GM19023 (cell line): ENCODE results near the gene NACC2.
A peak's percentile ranks its signal among the peaks of the same experiment; 100 is the strongest.
"Not testable (repeated sequence)": the region's sequence is repeated elsewhere in the genome, so short reads cannot be mapped to it uniquely, and the experiment has no call there.

Experiments
- ATAC-seq: cut with Tn5 transposase; IDR thresholded peaks from one replicate; pipeline ENCODE4 v1.9.1; 2021; ENCODE audit warnings: mild to moderate bottlenecking, moderate library complexity; ENCODE audit not compliant: unreplicated experiment

Gene NACC2

GRCh38 chr9:135966916-135967260, 128.2 kb downstream of the NACC2 start:
- ATAC-seq: not testable (repeated sequence)

GRCh38 chr9:135965124-135965756, 129.8 kb downstream of the NACC2 start:
- no peak for ATAC-seq

GRCh38 chr9:135963938-135964337, 131.2 kb downstream of the NACC2 start:
- ATAC-seq: no peak

- ATAC-seq: no peak
Observed at GRCh38 chr9:135963338-135963737, 131.8 kb downstream of the NACC2 start.

GRCh38 chr9:135962696-135963307, 132.3 kb downstream of the NACC2 start:
- ATAC-seq: no peak

- no peak for ATAC-seq
Observed at GRCh38 chr9:135961811-135962695, 133.0 kb downstream of the NACC2 start.

GRCh38 chr9:135961277-135961715, 133.8 kb downstream of the NACC2 start, which contains the start of gene UBAC1:
Gene UBAC1, minus strand, starts transcription at chr9:135961373. Its CDS starts 211 bp downstream, at chr9:135961162.
- peak; percentile 90 for ATAC-seq

- no peak for ATAC-seq
Observed at GRCh38 chr9:135960411-135961276, 134.4 kb downstream of the NACC2 start.

- no peak for ATAC-seq
Observed at GRCh38 chr9:135959814-135960213, 135.3 kb downstream of the NACC2 start.

- ATAC-seq: no peak
Observed at GRCh38 chr9:135958485-135958884, 136.6 kb downstream of the NACC2 start.

GRCh38 chr9:135957431-135957830, 137.7 kb downstream of the NACC2 start:
- ATAC-seq: no peak

GRCh38 chr9:135956802-135957174, 138.3 kb downstream of the NACC2 start:
- no peak for ATAC-seq
